Fibroblast of skin of scalp (primary cell): ENCODE measurements around the gene RRAD. TPM values are rescaled to one million over a fixed set of nuclear protein-coding genes. Genes with fewer than 3 reads are reported as not detected.
A peak's percentile ranks its signal among the peaks of the same experiment; 100 is the strongest.
"Not testable (repeated sequence)": the region's sequence is repeated elsewhere in the genome, so short reads cannot be mapped to it uniquely, and the experiment has no call there.

Experiments
- DNase-seq: peaks from one replicate; pipeline ENCODE4 v3.0.0-alpha.2; 2013
- polyA plus RNA-seq, 2 experiments: library from polyadenylated mRNA; unstranded; fragments of 120-200 nt; gene quantifications; one replicate each; pipeline ENCODE4 v1.2.1, GENCODE V29; 2013; ENCODE audit not compliant: insufficient read length in 2 of 2

The RRAD gene, protein sequence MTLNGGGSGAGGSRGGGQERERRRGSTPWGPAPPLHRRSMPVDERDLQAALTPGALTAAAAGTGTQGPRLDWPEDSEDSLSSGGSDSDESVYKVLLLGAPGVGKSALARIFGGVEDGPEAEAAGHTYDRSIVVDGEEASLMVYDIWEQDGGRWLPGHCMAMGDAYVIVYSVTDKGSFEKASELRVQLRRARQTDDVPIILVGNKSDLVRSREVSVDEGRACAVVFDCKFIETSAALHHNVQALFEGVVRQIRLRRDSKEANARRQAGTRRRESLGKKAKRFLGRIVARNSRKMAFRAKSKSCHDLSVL
- polyA plus RNA-seq (2013, experiment 1 of 2; ENCODE audit: insufficient read length) = 0.73 TPM
- polyA plus RNA-seq (2013, experiment 2 of 2; ENCODE audit: insufficient read length) = 0.68 TPM

DNA sequence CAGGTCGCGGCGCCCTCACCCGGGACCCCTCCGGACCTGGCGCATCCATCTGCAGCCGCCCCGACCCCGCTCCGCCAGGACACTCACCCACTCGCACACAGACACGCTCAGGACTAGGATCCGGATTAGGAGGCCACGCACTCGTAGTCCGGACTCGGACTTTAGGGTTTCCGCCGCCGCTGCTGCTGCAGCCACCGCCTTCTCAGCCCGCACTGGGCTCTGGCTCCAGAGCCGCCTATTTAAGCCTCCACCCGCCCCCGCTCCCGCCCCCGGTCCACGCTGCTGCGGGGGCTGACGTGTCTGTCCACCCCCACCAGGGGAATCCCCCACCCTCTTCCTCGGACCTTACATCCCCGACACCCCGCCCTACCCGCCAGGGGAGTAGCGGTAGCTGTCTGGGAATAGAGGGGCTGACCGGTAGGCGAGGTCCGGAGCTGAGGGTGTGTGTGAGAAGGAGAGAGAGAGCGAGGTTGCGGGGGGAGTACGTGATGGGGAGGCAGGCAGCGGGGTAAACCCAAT lies at the start of gene RRAD:
Gene RRAD (minus strand): TSS at position 214 of the 519 bp plus-strand sequence. CDS start 356 bp downstream, outside the sequence.
- no peak for DNase-seq

DNA sequence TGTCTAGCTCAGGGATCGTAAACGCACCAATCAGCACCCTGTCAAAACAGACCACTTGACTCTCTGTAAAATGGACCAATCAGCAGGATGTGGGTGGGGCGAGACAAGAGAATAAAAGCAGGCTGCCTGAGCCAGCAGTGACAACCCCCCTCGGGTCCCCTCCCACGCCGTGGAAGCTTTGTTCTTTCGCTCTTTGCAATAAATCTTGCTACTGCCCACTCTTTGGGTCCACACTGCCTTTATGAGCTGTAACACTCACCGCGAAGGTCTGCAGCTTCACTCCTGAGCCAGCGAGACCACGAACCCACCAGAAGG lies 49.6 kb upstream of the RRAD start:
- not testable (repeated sequence) for DNase-seq

DNA sequence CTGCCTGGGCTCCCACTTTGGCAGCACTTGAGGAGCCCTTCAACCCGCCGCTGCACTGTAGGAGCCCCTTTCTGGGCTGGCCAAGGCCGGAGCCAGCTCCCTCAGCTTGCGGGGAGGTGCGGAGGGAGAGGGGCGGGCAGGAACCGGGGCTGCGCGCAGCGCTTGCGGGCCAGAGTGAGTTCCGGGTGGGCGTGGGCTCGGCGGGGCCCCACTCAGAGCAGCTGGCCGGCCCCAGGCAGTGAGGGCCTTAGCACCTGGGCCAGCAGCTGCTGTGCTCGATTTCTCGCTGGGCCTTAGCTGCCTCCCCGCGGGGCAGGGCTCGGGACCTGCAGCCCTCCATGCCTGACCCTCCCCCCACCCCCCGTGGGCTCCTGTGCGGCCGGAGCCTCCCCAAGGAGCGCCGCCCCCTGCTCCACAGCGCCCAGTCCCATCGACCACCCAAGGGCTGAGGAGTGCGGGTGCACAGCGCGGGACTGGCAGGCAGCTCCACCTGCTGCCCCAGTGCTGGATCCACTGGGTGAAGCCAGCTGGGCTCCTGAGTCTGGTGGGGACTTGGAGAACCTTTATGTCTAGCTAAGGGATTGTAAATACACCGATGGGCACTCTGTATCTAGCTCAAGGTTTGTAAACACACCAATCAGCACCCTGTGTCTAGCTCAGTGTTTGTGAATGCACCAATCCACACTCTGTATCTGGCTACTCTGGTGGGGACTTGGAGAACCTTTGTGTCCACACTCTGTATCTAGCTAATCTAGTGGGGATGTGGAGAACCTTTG lies 49.0 kb upstream of the RRAD start:
- DNase-seq = not testable (repeated sequence)

DNA sequence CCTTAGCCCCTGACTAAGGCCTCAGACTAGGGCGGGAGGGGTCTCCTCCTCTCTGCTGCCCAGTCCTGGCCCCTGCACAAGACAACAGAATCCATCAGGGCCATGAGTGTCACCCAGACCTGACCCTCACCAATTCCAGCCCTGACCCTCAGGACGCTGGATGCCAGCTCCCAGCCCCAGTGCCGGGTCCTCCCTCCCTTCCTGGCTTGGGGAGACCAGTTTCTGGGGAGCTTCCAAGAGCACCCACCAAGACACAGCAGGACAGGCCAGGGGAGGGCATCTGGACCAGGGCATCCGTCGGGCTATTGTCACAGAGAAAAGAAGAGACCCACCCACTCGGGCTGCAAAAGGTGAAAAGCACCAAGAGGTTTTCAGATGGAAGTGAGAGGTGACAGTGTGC lies 48.4 kb upstream of the RRAD start:
- no peak for DNase-seq

DNA sequence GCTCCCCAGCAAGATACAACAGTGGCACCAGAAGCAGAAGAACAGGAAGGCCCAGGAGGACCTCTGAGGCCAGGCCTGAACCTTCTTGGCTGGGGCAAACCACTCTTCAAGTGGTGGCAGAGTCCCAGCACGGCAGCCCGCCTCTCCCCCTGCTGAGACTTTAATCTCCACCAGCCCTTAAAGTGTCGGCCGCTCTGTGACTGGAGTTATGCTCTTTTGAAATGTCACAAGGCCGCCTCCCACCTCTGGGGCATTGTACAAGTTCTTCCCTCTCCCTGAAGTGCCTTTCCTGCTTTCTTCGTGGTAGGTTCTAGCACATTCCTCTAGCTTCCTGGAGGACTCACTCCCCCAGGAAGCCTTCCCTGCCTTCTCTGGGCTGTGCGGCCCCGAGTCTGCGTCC lies 47.6 kb upstream of the RRAD start:
- no peak for DNase-seq

DNA sequence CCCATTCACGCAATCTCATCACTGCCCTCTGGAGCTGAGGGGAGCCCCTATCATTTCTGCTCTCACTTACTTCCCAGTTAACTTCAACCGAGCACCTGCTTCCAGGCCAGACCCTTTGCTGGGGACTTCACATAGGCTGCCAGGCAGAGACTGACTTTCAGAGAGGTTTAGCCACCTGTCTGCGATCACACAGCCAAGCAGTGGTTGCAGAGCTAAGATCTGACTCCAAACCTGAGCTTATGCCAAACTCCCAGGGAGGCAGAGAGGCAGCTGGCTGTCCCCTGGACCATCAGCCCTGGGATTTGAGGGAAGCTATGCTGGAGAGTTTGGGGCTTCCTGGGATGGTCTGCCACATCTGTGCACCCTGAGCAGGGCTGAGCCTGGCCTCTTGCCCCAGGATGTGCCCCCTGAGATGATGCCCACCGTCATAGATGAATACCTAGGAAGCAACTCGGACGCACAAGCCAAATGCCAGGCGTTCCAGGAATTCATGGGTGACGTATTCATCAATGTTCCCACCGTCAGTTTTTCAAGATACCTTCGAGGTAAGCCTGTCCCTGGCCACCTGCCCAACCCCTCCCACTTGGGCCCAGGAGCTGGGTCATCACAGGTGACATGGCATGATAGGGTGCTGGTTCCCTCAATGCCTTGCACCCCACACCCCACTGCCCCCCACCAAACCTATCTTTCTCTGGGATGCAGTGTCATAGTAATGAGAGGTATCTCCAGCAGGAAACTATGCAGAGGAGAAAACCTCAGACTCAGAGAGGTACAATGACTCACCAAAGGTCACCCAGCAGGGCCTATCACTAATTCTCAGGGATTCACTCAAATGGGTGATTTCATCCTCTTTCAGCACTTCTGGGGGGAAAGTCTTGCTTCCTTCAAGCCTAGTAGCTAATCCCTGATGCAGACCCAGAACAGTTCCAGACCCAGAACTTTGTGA lies 45.7 kb upstream of the RRAD start:
- no peak for DNase-seq

DNA sequence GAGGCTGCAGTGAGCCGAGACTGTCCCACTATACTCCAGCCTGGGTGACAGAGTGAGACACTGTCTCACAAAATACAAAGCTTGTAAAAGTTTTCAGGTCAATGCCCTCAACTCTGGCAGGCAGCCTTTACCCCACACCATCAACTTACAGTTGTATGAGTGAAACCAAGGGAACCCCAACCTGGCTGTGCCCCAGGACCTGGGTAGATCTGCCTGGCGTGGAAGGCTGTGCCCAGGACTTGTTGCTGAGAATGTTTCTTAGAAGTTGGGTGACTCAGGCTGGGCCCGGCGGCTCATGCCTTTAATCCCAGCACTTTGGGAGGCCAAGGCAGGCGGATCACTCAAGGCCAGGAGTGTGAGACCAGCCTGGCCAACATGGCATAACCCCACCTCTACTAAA lies 43.5 kb upstream of the RRAD start:
- no peak for DNase-seq

DNA sequence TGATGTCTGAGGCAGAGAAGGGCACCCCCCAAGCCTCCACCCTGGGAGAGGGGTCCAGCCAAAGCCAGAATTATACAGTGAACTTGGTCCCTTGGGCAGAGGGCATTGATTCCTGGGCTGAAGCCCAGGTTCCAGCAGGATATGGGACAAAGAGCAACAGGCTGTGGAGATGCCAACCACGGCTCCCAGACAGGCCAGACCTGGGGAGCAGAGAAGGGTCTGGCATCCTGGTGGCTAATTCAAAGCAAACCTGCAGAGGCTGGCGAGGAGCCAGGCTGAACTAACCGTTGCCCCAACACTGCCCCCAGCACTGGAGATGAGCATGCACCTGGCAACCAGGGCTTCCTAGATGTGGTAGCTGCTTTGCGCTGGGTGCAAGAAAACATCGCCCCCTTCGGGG lies 38.7 kb upstream of the RRAD start:
- DNase-seq = no peak

DNA sequence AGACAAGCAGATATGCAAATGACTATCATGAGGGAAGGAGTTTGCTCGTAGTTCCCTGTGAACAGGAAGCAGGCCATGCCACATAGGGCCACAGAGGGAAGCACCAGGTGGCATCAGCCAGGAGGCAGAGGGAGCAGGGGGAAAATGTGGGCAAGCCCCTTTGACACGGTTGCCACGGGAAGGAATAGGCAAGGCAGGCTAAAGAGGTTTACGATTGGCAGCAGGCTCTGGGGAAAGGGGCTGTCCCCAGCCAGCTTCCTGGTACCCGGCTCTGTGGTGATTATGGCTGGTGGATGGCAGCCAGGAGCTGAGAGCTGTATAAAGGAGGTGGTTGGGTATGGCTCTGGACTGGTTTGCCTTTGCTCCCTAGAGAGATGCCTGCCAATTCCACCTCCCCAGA lies 36.6 kb upstream of the RRAD start:
- DNase-seq = no peak

DNA sequence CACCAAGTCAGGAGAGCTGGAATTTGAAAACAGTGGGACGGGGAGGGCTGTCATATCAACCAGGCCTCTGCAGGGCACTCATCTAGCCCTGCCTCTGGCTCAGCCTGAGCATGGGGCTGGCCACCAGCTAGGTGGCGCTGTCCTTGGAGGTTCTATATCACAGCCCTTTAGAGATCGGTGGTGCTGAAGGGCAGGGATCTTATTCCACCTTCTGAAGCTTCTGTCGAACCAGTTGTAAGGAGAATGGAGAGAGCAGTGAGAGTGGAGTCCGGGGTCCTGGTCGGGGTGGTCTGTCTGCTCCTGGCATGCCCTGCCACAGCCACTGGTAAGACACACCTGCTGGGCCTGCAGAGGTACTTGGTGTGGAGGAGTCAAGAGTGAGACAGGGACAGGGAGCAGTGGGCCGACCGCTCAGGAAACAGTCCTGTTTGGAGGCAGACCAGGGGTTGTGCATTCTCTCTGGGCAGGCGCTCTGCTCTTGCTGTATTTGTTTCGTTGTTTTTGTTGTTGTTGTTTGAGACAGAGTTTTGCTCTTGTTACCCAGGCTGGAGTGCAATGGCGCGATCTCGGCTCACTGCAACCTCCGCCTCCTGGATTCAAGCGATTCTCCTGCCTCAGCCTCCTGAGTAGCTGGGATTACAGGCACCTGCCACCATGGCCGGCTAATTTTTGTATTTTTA lies 35.9 kb upstream of the RRAD start, which contains the start of gene CES3:
Gene CES3 (plus strand): TSS at position 202 of the 680 bp plus-strand sequence. CDS start 42 bp downstream, at position 244.
- DNase-seq = peak; percentile 60

DNA sequence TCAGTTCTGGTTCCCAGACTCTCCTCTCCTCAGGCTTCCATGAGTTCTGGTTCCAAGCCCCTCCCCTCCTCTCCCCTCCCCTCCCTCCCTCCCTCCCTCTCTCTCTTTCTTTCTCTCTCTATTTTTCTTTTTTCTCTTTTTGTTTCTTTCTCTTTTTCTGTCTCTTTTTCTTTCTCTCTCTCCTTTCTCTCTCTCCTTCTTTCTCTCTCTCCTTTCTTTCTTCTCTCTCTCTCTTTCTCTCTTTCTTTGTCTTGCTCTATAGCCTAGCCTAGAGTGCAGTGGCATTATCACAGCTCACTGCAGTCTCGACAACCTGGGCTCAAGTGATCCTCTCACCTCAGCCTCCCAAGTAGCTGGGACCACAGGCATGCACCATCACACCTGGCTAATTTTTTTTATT lies 34.9 kb upstream of the RRAD start:
- no peak for DNase-seq

DNA sequence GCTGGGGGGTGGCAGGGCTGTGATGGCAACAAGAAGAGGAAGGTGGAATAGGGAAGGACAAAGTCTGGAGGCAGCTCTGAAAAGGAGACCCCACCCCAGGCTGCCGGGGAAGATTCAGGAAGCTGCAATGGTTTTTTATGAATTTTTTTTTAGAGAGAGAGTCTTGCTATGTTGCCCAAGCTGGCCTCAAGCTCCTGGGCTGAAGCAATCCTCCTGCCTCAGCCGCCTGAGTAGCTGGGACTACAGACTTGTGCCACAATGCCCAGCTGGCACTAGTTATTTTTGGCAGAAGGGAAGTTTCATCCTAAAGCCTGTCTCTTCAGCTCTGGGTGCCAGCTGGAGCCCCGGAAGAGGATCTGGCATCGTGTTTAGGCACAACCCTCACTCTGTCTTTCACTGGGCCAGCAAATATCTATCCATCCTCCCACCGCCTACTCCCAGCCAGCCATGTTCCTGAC lies 34.4 kb upstream of the RRAD start:
- no peak for DNase-seq

DNA sequence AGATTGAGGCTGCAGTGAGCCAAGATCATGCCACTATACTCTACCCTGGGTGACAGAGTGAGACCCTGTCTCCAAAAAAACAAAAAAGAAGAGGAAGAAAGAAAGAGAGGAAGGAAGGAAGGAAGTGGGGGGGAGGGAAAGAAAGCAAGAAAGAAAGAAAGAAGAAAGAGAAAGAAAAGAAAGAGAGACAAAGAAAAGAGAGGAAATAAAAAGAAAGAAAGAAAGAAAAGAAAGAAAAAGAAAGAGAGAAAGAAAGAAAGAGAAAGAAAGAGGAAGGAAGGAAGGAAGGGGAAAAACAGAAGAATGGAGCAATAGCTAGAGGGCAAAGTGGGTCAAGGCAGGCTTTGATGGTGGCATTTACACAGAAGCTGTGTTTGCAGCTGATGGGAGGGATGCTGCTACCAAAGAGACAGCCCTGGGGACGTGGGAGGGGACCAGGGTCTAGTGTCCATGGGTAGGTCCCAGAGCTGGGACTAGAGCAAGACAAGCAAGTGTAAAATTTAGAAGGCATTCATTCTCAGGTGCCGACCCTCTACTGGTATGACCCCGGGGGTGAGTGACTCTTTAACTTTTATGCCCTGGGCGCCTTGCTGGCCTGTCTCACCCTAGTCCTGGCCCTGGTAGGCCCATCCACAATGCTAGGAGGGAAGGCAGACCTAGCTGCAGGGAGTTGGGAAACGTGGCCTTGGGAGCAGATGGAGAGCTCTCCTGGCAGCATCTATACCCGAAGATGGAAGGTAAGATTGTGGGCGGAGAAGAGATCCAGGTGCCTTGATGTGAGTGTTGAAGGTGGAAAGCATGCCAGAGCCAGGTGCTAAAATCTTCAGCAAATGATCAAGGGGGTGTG lies 33.7 kb upstream of the RRAD start:
- DNase-seq = no peak

DNA sequence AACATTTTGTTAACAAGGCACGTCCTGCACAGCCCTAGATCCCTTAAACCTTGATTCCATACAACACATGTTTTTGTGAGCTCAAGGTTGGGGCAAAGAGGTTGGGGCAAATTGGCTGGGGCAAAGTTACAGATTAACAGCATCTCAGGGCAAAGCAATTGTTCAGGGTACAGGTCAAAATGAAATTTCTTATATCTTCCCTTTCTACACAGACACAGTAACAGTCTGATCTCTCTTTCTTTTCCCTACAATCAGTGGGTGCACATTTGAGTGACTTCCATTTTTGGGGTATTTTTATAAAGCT lies 30.8 kb upstream of the RRAD start:
- DNase-seq = not testable (repeated sequence)

DNA sequence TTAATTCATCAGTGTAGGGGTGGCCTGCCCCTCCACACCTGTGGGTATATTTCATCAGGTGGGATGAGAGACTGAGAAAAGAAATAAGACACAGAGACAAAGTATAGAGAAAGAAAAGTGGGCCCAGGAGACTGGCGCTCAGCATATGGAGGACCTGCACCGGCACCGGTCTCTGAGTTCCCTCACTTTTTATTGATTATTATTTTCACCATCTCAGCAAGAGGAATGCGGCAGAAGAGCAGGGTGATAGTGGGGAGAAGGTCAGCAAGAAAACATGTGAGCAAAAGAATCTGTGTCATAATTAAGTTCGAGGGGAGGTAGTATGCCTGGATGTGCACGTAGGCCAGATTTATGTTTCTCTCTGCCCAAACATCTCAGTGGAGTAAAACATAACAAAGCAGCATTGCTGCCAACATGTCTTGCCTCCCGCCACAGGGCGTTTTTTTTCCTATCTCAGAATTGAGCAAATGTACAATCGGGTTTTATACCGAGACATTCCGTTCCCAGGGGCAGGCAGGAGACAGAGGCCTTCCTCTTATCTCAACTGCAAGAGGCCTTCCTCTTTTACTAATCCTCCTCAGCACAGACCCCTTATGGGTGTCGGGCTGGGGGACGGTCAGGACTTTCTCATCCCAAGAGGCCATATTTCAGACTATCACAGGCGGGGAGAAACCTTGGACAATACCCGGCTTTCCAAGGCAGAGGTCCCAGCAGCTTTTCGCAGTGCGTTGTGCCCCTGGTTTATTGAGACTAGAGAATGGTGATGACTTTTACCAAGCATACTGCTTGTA lies 30.2 kb upstream of the RRAD start:
- DNase-seq = not testable (repeated sequence)

DNA sequence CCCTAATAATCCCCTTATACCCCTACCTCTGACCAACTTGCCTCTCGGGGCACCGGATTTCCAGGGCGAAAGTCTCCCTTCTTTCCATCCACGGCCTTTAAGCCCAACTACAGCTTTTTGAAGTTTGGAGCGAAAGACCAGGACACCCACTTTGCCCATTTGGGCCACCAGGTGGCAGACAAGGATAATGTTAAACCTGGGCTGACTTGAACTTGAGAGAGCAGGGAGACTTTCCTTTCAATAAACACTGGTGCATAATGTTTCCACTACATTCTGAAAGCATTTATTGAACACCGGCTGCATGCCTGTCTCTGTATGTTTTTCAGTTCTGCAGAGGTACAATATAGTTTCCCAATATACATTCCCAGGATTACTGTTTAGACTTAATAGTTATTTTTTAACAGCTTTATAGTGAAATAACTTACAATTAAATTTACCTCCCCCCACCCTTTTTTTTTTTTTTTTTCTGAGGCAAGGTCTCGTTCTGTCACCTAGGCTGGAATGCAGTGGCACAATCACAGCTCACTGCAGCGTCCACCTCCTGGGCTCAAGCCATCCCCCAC lies 28.8 kb upstream of the RRAD start:
- peak; percentile 70 for DNase-seq

DNA sequence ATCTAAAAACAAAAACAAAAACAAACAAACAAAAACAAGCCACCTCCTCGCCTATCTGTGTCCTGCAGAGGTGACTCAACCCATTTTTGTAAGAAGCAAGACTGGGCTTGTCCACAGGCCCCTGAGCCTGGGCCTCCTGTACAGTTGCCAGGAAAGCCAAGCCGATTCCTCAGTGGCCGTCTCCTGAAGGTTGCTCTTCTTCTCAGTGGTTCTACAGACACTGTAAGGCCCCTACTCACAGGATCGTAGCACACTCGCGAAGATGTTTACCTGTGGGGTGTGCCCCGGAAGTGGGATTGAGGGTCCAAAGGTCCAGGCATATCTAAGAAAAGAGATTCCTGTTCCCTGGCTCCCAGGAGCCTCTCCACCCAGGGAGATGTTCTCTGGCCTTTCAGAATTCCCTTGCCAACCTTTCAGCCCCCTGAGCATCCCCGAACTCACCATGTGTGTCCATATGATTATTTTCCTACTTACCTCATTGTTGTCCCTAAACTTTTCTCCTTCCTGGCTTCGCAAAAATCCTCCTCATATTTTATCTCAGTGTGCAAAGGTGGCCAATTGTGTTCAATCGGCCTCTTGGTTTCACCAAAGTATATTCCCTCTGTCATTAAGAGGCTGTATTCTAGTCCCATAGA lies 28.2 kb upstream of the RRAD start:
- DNase-seq = no peak

DNA sequence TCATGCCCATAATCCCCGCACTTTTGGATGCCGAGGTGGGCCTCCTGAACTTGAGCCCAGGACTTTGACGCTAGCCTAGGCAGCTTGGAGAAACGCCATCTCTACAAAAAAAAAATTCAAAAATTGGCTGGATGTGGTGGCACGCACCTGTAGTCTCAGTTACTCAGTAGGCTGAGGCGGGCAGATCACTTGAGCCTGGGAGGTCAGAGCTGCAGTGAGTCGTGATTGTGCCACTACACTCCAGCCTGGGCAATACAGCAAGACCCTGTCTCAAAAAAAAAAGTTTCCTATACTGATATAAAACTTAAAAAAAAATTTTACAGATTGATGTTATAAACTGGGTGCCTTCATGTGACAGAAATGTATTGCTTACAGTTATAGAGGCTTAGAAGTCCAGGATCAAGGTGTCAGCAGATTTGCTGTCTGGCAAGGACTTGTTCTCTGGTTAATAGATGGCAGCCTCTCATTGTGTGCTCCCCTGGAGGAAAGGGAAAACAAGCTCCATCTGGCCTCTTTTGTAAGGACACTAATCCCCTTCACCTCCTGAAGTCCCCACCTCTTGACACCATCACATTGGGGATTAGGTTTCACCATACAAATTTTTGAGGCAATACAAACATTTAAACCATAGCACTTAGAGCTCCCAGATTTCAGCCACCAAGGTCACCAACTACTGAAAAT lies 27.2 kb upstream of the RRAD start:
- DNase-seq = no peak
